Activated gamma-delta T cell treated with anti-CD3 and anti-CD28 coated beads, Interleukin-2, amount 50 U/mL, for 16 hours (primary cell): ENCODE measurements around the gene PFDN4.

Source experiments
- DNase-seq: peaks from one replicate; pipeline ENCODE4 v3.0.0-alpha.2; 2020; ENCODE audit warnings: low read depth

Gene PFDN4

GRCh38 chr20:54200487-54201267, 7.2 kb upstream of the PFDN4 start:
- no peak for DNase-seq

- DNase-seq: no peak
Observed at GRCh38 chr20:54201268-54201846, 6.5 kb upstream of the PFDN4 start.

- no peak for DNase-seq
Observed at GRCh38 chr20:54203281-54203680, 4.6 kb upstream of the PFDN4 start.

GRCh38 chr20:54204063-54204462, 3.8 kb upstream of the PFDN4 start:
- no peak for DNase-seq

- no peak for DNase-seq
Observed at GRCh38 chr20:54204481-54204880, 3.4 kb upstream of the PFDN4 start.

GRCh38 chr20:54205450-54205849, 2.4 kb upstream of the PFDN4 start:
- no peak for DNase-seq

GRCh38 chr20:54207053-54207742, 689 bp upstream of the PFDN4 start:
- no peak for DNase-seq

GRCh38 chr20:54208548-54209176, 775 bp downstream of the PFDN4 start:
- DNase-seq: no peak

GRCh38 chr20:54209216-54209813, 1.4 kb downstream of the PFDN4 start:
- DNase-seq: no peak

- no peak for DNase-seq
Observed at GRCh38 chr20:54212226-54212625, 4.3 kb downstream of the PFDN4 start.

GRCh38 chr20:54212871-54213270, 5.0 kb downstream of the PFDN4 start:
- DNase-seq: no peak

- DNase-seq: no peak
Observed at GRCh38 chr20:54214566-54214965, 6.7 kb downstream of the PFDN4 start.

GRCh38 chr20:54215157-54215789, 7.4 kb downstream of the PFDN4 start:
- DNase-seq: no peak

- no peak for DNase-seq
Observed at GRCh38 chr20:54217762-54218161, 9.9 kb downstream of the PFDN4 start.

- DNase-seq: no peak
Observed at GRCh38 chr20:54218470-54218869, 10.6 kb downstream of the PFDN4 start.

GRCh38 chr20:54219751-54220426, 12.0 kb downstream of the PFDN4 start:
- DNase-seq: no peak

GRCh38 chr20:54220722-54221121, 12.8 kb downstream of the PFDN4 start:
- DNase-seq: no peak

- no peak for DNase-seq
Observed at GRCh38 chr20:54221353-54221752, 13.5 kb downstream of the PFDN4 start.

- DNase-seq: no peak
Observed at GRCh38 chr20:54221996-54222890, 14.4 kb downstream of the PFDN4 start.

GRCh38 chr20:54223285-54223684, 15.4 kb downstream of the PFDN4 start:
- DNase-seq: no peak
